SK-N-MC (cell line): ENCODE data around the gene ESYT3.

Experiments used
- EZH2 ChIP-seq: fragments of 200-600 bp; sonication (generic); IDR thresholded peaks from one replicate; pipeline ENCODE4 v1.6.1; 2017; ENCODE audit warnings: antibody characterized with exemption
- FOXP2 ChIP-seq: optimal IDR thresholded peaks from 2 replicates; pipeline ENCODE3; 2011; ENCODE audit warnings: mild to moderate bottlenecking, moderate library complexity; ENCODE audit not compliant: insufficient read depth; ENCODE audit errors: extremely low read length, control extremely low read depth
- POLR2AphosphoS5 ChIP-seq: IDR thresholded peaks from 2 replicates; pipeline ENCODE4 v1.6.1; 2012; ENCODE audit warnings: mild to moderate bottlenecking, low read depth, low read length, borderline replicate concordance

DNA sequence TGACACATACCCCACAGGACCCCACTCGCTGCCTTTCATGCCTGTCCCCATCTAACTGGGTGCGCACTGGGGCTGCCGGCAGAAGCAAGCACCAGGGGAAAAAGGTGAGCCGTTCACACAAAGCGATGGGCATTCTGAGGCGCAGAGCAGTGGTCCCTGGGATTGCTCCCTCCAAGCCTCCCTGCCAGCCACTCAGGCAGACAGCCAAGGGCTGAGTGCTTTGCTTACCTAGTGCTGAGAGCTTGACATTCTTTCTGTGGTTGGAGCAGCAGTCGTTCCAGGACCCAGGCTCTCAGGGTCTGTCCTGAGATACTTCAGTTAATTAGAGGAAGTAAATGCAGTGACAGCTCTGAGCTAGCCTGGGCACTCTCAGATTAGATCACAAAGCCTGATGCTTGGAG, 5.7 kb downstream of the ESYT3 start:
- TF ChIP-seq POLR2AphosphoS5, result no peak
- no peak for TF ChIP-seq EZH2
- TF ChIP-seq FOXP2, result no peak
